ENCODE measurements around the gene FAM200C. TPM values are rescaled to one million over a fixed set of nuclear protein-coding genes. Genes with fewer than 3 reads are reported as not detected.

FAM200C gene
- total RNA-seq, 4 donors from 2014 or later = 0.37 to 7.8 (median 2.5) TPM

GRCh38 chr5:160353379-160353778 lies 46.5 kb downstream of the FAM200C start:
- H3K27me3 ChIP-seq = no peaks in the 10 kb centered on the region
- H3K4me1 ChIP-seq = peaks cover 0 to 5% (median 0%) of the 10 kb centered on the region in 4 donors
- no peaks in the 10 kb centered on the region for H3K36me3 ChIP-seq
- no peak overlapping the region for H3K4me3 ChIP-seq
- no peak for DNase-seq
- in situ Hi-C loops (cut with MboI; ENCODE audit: low pct_ligation_motif_present in 1 of 4, low pct_unique_long_range_greater_than_20kb in 1 of 4, low sequenced_read_pairs in 3 of 4) (no loop called here), intact Hi-C loops (cut with DNase I; ENCODE audit: low total_unique reads) (no loop called here)
- no peak overlapping the region for H3K27ac ChIP-seq
- no peaks in the 10 kb centered on the region for H3K9me3 ChIP-seq
- TF ChIP-seq POLR2A (IDR thresholded peaks at IDR 0.05) = no peak
- no peak for TF ChIP-seq EP300 (IDR thresholded peaks at IDR 0.05; ENCODE audit: low read depth)
- TF ChIP-seq POLR2AphosphoS5 (IDR thresholded peaks at IDR 0.05) = no peak
- TF ChIP-seq CTCF (IDR thresholded peaks at IDR 0.05) = no peak
- 80 to 86% methylated on average over 2 to 8 of the region's 8 CpGs for WGBS, 2 donors (ENCODE audit: low coverage in 1 of 2)

GRCh38 chr5:160352308-160352707 lies 47.5 kb downstream of the FAM200C start:
- no peak for DNase-seq
- intact Hi-C loops (cut with DNase I; ENCODE audit: low total_unique reads) (no loop called here), in situ Hi-C loops (cut with MboI; ENCODE audit: low pct_ligation_motif_present in 1 of 4, low pct_unique_long_range_greater_than_20kb in 1 of 4, low sequenced_read_pairs in 3 of 4) (no loop called here)
- WGBS, 2 donors (ENCODE audit: low coverage in 1 of 2) = 90% methylated on average over 4 of the region's 4 CpGs; no CpG with 5 or more reads in 1 of the 2 donors
- Histone ChIP-seq H3K36me3 (no peaks in the 10 kb centered on the region), H3K9me3 (no peaks in the 10 kb centered on the region), H3K27ac (no peak overlapping the region), H3K27me3 (no peaks in the 10 kb centered on the region), H3K4me1 (no peaks in the 10 kb centered on the region), H3K4me3 (no peak overlapping the region)
- TF ChIP-seq EP300 (IDR thresholded peaks at IDR 0.05; ENCODE audit: low read depth) (no peak), CTCF (IDR thresholded peaks at IDR 0.05) (no peak), POLR2A (IDR thresholded peaks at IDR 0.05) (no peak), POLR2AphosphoS5 (IDR thresholded peaks at IDR 0.05) (no peak)

GRCh38 chr5:160349935-160350303 lies 49.9 kb downstream of the FAM200C start:
- WGBS, 2 donors (ENCODE audit: low coverage in 1 of 2) = 66 to 69% methylated on average over 3 to 4 of the region's 4 CpGs
- intact Hi-C loops (cut with DNase I; ENCODE audit: low total_unique reads) = loop anchor here (5.0 kb wide), 2 partner anchors 153 to 328 kb away; no protein-coding TSS in a partner anchor

More at GRCh38 chr5:160349935-160350303, 49.9 kb downstream of the FAM200C start:
- no peaks in the 10 kb centered on the region for H3K9me3 ChIP-seq
- no peak for DNase-seq
- no peak for TF ChIP-seq EP300 (IDR thresholded peaks at IDR 0.05; ENCODE audit: low read depth)
- TF ChIP-seq POLR2A (IDR thresholded peaks at IDR 0.05) = no peak
- no peak for TF ChIP-seq CTCF (IDR thresholded peaks at IDR 0.05)
- no peak for TF ChIP-seq POLR2AphosphoS5 (IDR thresholded peaks at IDR 0.05)
- H3K4me1 ChIP-seq = peaks cover 0 to 3% (median 0%) of the 10 kb centered on the region in 4 donors
- no peaks in the 10 kb centered on the region for H3K27me3 ChIP-seq
- H3K27ac ChIP-seq = no peak overlapping the region
- no peaks in the 10 kb centered on the region for H3K36me3 ChIP-seq
- in situ Hi-C loops (cut with MboI; ENCODE audit: low pct_ligation_motif_present in 1 of 4, low pct_unique_long_range_greater_than_20kb in 1 of 4, low sequenced_read_pairs in 3 of 4) = loop anchor here (5.0 to 25.0 kb wide), 6 partner anchors 145 to 338 kb away; partner anchors contain the start of gene TTC1 (in 1 of the 4)
- H3K4me3 ChIP-seq = no peak overlapping the region
